ENCODE measurements around the gene TFF3. TPM values are rescaled to one million over a fixed set of nuclear protein-coding genes. Genes with fewer than 3 reads are reported as not detected.

Gene TFF3
- total RNA-seq, 1 experiment from 2014 or later: not detected

DNA sequence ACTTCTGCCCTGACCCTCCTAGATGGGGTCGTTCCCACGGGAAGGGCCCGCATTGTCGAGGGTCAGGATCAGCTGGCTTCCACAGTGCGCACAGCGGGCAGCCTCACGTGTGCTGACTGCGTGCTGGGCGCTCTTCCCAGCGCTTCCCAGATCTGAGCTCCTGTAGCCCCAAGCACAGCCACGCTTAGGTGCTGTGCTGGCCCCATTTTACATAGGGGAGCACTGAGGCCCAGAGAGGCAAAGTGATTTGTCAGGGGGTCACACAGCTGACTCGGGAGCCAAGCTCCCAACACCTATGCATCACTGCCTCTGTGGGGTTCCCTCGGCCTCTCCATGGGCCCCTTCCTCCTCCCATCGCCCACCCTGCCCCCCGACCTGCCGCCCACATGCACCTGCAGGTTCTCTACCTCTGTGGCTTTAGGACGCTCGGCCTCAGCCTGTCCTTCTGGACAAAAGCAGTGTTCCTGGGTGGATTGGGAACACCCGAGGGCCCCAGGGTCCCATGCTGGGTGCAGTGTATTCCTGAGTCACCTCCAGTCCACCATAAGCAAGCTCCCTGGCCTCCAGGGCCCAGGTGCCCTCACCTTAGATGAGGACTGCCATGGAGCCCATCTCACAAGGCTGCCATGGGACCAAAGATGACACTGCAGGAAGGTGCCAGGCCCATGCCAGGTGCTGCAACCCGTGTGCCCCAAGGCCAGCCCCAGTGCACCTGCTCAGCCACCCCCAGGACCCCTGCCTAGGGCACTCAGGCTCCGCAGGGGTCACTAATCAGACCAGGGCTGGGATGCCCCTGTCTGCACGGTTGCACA is 23.3 kb downstream of the TFF3 start:
- DNase-seq (ENCODE audit: extremely low read depth, low read depth): no peak

DNA sequence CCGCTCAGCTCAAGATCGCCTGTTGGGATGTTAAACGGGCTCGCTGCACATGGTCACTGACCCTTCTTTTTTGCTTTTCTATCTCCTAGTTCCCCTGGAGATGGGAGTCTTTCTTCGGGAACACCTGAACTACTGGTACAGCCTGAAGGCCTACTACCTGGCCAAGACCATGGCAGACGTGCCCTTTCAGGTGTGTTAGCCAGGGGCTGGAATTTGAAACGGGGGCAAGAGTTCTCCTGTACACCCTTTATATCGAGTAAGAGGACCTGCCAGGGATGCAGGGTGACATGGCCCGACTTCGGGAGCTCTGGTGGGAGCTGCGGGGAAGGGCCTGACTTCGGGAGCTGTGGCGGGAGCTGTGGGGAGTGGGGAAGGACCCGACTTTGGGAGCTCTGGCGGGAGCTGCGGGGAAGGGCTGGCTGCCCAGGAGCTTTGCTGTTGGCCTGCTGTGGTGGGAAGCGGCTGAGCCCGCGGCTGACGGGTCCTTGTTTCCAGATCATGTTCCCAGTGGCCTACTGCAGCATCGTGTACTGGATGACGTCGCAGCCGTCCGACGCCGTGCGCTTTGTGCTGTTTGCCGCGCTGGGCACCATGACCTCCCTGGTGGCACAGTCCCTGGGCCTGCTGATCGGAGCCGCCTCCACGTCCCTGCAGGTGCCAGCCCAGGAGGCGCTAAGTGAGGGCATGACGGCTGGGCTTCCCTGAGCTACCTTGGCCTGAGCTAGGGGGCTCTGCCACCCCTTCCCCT is 24.0 kb downstream of the TFF3 start:
- DNase-seq (ENCODE audit: extremely low read depth, low read depth): no peak

DNA sequence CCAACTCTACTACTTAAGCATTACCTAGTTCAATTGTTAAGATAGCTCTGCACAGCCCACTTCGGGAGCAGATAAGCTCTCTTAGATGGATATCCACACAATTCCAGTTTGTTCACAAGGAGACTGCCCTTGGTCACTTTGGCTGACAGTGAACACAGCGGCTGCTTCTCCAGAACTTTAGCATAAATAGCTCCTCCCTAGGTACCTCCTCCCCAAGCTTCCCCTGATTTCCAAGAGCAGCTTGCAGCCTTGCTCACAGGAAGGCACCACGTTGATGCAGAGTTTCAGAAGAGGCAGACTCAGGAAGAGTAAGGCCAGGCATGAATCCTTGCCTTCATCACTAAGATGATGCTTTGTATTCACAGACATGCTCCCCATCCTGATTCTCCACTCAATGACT is 24.7 kb downstream of the TFF3 start:
- no peak for DNase-seq (ENCODE audit: extremely low read depth, low read depth)

DNA sequence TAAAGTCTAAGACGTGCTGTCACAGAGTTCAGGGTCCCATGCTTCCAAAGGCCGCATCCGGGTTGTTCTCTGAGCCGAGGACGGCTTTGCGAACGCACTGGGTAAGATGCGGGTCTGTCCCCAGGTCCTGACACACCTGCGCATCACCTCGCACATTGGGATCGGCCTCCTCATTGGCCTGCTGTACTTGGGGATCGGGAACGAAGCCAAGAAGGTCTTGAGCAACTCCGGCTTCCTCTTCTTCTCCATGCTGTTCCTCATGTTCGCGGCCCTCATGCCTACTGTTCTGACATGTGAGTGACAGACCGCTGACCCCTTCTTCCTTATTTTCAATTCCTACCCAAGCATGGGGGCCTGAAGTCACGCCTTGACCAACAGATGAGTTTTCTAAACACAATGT is 25.3 kb downstream of the TFF3 start:
- DNase-seq (ENCODE audit: extremely low read depth, low read depth): no peak

DNA sequence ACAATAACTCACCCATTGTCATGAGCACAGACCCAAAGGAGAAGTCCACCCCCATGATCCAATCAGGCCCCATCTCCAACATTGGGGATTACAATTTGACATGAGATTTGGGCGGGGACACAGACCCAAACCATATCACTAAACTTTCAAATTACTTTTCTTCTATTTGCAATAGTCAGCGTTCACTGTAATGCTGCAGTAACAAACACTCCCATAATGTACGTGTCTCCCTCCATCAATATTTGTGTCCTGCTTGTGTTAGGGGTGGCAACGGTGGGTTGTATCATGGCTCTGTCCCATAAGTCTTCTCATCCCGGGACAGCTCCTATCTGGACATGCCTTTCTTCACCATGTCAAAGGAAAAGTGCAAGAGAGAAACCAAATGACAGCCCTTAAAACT is 26.2 kb downstream of the TFF3 start:
- DNase-seq (ENCODE audit: extremely low read depth, low read depth): no peak

DNA sequence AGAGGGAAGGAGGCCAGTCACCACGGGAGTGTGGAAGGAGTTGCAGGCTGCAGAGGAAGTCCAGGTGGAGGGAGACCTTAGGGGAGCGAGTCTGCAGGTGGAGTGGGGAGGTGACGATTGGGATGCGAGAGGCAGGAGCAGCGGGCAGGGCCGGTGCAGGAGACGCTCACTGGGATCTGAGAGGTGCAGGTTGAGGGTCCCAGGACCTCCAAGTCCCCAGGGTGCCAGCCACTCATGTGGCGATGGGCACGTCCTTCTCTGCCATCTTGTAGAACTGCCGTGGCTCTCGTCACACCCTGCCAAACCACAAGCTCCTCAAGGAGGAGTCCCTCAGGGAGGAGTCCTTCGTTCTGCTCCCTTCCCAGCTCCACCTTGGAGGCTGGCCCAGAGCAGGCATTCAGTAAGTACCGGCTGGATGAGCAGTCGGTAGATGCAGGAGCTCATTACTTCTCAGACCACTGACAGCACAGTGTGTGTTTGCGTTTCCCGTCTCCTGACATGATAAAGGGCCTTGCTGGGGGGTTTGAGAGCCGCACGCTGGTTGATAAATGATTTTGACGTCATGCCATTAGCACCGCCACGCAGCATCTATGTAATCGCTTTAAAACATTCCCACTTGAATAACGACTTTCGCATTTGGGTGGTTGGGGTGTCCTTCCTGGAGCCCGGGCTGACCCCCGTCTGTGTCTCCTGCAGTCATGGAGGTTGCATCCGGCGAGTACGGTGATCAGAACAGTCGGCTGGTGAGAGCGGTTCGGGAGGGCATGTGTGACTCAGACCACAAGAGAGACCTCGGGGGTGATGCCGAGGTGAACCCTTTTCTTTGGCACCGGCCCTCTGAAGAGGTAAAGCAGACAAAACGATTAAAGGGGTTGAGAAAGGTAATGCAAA is 27.8 kb downstream of the TFF3 start:
- no peak for DNase-seq (ENCODE audit: extremely low read depth, low read depth)

DNA sequence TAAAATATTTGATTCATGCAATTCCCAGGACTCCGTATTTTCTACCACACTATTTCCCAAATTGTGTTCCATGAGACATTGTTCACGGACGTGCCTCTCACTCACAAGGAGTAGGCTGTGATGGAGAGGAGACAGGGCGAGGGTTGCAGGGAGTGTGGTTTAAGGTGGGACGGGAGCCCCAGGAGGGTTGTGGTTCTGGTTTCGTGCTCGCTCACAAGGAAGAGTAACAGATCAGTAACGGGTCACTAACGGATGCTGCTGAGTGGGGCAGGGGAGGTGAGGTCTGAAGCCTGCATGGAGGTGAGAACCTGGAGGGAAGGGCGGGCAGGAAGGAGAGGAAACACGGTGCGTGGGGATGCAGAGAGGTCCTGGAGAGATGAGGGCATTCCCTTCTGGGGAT is 28.8 kb downstream of the TFF3 start:
- DNase-seq (ENCODE audit: extremely low read depth, low read depth): no peak

DNA sequence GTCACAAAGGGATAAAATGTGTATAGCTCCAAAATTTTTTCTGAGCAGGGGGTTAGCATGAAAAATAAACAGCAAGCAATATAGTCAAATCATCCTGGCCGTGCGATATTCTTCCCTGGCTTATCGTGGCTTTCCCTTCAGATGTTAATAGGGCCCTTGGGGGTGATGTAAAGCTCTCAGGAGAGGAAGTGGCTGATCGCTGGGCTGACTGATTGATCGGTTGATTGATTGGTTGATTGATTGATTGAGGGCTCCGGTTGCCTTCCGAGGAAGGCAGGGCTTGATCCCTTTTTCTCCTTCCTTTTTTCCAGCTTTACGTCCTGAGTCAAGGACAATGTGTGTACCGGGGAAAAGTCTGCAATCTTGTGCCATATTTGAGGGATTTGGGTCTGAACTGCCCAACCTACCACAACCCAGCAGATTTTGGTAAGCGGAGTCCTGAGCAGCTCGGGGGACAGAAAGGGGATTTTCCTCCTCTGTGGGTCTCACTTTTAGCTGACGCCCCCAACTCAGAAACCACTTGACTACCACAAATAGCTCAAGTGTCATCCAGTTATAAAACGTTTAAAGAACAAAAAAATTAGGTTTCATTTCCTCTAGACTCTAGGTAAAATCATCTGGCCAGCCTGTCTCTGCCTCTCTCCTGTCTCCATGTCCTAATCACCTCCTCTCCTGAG is 29.5 kb downstream of the TFF3 start:
- no peak for DNase-seq (ENCODE audit: extremely low read depth, low read depth)

DNA sequence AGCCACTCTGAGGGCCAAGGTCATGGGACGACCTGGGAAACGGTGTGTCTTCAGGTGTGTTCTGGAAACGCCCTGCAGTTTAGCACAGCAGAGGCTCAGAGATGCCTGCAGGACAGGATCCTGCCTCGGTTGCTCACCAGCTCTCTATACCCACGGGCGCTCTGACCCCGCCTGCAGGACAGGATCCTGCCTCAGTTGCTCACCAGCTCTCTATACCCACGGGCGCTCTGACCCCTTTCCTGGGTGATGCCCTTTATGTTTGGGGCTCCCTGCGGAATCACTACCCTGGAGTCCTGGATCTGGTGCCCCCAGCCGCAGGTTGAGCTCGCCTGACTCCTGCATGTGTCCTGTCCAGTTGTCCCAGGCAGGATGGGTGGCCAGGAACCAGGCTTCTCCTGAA is 32.5 kb downstream of the TFF3 start:
- DNase-seq (ENCODE audit: extremely low read depth, low read depth): no peak

DNA sequence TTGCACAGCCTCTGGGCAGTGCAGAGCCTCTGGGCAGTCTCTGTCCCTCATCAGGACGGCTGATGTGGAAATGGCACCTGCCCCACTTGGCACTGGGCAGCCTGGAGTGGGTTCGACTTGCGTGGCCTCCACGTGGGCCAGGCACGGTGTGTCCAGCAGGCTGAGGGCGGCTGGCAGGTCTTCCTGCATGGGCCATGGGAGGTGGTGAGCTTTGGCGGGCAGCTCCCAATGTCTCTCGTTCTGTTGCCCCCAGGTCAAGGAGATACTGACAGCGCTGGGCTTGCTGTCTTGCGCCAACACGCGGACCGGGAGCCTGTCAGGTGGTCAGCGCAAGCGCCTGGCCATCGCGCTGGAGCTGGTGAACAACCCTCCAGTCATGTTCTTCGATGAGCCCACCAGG is 33.2 kb downstream of the TFF3 start:
- DNase-seq (ENCODE audit: extremely low read depth, low read depth): no peak

DNA sequence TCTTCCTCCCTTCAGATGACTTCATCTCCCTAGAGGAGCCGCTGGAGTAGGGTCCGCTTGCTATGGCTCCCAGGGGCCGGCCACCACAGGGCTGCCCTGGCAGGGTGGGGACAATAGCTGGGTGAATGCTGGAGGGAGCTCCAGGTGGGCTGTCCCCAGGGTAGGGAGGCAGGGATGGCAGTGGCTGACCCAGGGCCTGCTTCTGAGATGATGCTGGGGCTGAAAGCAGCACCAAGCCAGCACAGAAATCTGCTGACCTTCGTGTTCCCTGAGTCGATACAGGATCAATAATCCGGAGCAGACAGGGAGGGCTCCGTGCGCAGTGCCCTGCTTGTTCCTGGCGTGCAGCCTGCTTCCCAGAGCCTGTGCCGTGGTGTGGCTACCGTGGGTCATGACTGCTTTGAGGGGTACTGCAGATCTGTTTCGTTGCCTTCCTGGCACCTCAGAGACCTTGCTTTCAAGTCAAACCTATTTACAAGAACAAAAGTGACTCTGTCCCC is 34.0 kb downstream of the TFF3 start:
- DNase-seq (ENCODE audit: extremely low read depth, low read depth): no peak

DNA sequence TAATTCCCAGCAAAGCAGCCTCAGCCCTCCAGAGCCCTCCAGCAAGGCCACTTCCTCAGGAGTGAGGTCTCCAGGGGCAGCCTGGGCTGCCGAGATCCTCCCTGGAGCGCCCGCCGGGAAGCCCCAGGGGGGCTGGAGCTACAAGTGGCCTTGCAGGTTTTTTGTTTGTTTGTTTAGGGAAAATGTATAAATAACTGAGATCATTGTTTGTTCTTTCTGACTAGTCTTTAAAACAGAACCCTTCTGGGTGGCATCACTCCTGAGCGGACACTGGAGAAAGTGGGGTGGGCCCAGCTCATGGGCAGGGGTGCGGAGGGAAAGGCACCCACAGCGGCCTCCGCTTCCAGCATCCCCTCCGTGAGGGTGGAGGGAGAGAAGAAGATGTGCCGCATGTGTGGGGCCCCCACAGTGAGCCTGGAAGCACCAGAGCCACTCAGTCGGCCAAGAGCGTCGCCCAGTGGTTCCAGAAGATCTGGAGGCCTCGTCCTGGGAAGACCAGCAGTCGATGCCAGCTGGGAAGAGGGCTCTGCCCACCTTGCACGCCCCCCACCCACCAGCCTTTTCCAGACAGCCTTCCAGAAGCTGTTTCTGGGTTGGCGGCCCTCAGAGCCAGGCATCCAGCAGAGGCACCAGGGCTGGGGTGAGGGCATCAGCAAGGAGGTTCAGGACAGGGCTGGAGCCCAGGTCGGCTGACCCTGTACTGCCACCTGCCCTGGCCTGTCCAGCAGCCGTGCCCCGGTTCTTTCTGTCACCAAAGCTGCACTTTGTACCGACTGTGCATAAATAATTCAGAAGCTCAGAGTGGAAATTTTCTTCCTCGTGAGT is 34.6 kb downstream of the TFF3 start:
- DNase-seq (ENCODE audit: extremely low read depth, low read depth): no peak

DNA sequence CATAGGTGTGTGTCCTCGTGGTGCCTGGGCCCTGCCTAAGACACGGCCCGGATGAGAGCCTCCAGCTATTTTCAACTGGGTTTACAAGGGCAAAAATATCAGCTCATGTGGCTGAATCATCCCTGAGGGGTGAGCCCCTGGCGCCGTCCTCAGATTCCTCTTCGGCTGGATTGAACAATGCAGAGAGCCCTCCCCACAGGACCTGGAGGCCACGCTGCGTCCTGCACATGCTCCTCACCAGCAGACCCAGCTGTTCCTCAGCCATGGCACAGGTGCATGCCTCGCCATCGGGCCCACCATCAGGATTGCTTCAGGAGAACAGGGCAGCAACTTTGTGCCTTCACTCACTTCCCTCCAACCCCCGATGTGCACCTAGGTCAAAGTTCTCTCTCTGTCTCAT is 35.3 kb downstream of the TFF3 start:
- no peak for DNase-seq (ENCODE audit: extremely low read depth, low read depth)

DNA sequence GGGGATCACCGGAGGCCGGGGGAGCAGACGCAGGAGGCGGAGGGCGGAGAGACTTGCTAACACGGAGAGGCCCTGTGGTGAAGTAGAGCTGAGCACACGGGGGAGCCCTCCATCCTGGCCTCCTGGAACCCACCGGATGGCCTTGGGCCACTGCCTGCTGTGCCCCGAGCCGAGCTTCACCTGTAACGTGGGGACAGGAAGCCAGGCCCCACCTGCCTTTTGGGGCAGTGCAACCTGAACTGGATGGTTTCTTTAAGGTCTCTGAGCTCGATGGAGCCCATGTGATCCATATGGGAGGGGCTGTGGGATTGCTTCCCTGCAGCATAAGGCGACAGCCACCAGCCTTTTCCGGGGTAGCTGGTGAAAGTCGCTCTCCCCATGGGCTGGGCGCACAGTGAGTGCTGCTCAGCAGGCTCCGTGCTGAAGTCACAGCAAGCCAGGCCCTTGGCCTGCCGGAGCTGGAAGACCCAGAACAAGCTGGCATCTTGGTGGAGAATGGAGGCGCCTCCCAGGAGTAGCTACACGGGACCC is 35.8 kb downstream of the TFF3 start:
- DNase-seq (ENCODE audit: extremely low read depth, low read depth): no peak

DNA sequence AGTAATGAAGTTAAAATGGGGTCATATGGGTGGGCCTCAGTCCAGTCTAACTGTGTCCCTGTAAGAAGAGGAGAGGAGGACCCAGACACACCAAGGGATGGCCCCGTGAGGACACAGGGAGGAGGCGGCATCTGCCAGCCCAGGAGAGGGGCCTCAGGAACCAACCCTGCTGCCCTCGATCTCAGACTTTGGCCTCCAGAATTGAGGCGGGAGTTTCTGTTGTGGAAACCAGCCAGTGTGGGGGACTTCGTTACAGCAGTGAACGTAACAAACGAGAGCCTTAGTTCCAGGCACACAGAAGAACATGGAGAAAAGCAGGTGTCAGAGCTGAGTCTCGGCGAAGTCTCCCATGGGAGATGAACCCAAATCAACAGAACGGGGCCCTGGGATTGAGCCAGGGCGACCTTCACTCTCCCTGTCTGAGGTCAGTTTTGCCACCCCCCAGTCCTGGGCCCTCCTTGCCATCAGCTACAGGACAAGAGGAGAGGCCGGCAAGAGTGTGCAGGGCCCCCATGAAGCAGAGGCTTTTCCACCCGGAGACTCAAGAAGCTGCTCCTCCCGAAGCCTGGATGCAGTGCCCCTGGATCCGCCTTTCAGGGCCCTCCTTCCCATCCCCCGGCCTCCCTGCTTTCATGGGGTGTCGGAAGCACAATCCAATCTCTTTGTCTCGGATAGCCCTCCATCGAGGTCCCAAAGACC is 36.6 kb downstream of the TFF3 start:
- DNase-seq (ENCODE audit: extremely low read depth, low read depth): no peak

DNA sequence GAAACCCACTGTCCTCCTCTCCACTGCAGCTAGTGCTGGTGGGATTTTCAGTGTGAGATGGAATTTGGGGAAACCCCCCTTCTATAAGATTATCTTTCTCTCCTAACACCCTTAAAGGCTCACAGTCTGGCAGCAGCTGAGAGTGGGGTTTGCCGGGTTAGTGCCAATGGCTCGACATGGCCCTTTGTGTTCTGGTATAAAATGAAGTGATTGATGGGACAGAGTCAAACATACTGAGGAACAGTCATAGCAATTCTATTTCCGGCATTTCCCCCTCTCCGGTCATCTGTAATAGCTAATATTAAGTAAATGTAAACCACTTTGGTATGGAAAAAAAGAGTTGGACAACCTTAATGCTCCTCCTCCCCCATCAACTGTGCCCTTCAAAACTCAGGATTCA is 37.6 kb downstream of the TFF3 start:
- DNase-seq (ENCODE audit: extremely low read depth, low read depth): no peak

DNA sequence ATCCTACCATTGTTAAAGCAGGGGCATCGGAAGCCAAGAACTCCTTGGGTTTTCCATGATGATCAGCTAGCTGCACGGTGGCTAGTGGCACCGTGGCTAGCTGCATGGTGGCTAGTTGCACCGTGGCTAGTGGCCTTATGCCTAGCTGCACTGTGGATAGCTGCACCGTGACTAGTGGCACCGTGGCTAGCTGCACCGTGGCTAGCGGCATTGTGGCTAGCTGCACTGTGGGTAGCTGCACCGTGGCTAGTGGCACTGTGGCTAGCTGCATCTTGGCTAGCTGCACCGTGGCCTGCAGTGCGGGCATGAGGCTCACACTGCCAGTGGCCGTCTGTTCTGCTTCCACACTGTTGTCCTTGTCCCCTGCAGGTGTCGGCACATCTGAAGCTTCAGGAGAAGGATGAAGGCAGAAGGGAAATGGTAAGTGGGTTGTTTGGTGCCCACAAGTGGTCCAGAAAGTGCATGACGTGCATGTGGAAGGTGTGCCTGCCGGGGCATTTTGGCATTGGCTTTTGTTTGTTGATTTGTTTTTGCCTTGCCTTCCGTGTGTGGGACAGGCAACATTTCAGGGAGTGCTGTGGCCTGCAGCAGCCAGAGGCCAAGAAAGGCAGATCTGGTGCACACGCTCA is 38.6 kb downstream of the TFF3 start:
- DNase-seq (ENCODE audit: extremely low read depth, low read depth): no peak

DNA sequence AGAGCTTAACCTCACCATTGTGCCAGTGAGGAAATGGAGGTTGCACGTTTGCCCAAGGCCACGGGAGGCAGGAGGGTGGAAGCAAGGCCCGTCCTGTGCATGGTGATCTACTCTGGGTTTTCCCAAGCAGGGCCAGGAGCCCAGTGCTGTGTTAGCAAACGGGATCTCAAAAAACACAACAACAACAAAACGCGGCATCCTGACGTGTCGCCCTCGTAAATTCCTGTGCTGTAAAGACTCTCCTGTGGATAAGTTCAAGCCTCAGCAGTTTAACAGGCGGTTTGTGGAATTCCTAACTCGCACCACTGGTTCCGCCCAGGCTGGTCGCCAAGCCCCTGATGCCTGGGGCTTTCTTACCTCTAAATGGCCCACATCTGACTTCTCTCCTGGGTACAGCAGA is 39.1 kb downstream of the TFF3 start:
- DNase-seq (ENCODE audit: extremely low read depth, low read depth): no peak

Data from NCI-H460 (cell line).